ENCODE measurements around the gene FMN1.
"Not testable (repeated sequence)": the region's sequence is repeated elsewhere in the genome, so short reads cannot be mapped to it uniquely, and the experiment has no call there.

FMN1 gene

DNA sequence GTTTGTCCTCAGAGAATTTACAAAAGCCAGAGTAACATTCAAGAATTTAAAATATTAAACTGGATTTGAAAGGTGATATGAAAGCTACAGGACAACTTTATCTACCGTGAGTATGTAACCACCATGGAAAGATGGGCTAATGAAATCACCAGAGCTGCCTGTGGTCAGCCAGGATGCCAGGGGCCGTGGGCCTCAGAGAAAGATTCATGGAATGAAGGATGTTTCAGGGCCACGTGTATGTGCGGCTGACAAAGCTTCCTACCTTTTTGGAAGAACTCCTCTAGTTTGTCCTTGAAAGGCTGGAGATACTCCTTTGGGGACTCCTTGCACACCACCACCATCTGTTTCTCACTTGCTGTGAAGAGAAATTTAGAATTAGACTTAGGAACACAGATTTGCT is 337.8 kb downstream of the FMN1 start:
- DNase-seq (ENCODE audit: low read depth), result no peak

- DNase-seq (ENCODE audit: low read depth), result no peak
Observed at GRCh38 chr15:32855942-32856341, 338.6 kb downstream of the FMN1 start.

- no peak for DNase-seq (ENCODE audit: low read depth)
Observed at GRCh38 chr15:32853592-32853991, 340.9 kb downstream of the FMN1 start.

GRCh38 chr15:32852771-32853170 is 341.7 kb downstream of the FMN1 start:
- DNase-seq (ENCODE audit: low read depth), result no peak

DNA sequence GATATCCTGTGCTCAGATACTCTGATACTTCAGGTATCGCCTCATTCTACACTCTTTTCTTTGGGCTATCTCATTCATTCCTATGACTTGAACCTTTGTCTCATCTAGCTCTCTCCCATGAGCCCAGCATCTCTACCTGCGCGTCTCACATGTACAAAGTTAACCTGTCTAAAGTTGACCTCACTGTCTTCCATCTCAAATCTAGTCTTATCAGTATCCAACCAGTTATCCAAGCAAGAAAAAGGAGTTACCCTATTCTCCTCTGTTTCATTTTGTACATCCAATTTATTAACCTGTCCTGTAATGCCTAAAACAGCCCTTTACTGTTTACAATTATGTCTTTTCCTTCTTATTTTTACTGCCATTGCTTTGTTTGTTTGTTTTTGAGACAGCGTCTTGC is 342.5 kb downstream of the FMN1 start:
- no peak for DNase-seq (ENCODE audit: low read depth)

DNA sequence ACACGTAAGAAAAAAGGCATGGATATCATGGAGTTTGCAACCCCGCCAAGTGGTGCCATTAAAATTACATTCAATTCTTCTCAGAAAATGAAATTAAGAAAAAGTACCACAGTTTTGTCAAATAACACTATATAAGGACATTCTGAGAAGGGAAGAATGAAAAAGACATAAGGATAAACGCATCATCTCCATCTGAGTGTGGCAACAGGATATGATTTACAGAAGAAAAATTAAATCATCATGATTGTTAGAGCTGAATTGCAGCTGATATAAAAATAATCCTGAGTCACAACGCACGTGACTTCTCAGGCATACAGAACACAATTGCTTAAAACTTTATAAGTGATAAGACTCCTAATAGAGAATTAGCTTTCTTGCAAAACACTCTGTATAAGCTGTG is 342.9 kb downstream of the FMN1 start:
- no peak for DNase-seq (ENCODE audit: low read depth)

DNA sequence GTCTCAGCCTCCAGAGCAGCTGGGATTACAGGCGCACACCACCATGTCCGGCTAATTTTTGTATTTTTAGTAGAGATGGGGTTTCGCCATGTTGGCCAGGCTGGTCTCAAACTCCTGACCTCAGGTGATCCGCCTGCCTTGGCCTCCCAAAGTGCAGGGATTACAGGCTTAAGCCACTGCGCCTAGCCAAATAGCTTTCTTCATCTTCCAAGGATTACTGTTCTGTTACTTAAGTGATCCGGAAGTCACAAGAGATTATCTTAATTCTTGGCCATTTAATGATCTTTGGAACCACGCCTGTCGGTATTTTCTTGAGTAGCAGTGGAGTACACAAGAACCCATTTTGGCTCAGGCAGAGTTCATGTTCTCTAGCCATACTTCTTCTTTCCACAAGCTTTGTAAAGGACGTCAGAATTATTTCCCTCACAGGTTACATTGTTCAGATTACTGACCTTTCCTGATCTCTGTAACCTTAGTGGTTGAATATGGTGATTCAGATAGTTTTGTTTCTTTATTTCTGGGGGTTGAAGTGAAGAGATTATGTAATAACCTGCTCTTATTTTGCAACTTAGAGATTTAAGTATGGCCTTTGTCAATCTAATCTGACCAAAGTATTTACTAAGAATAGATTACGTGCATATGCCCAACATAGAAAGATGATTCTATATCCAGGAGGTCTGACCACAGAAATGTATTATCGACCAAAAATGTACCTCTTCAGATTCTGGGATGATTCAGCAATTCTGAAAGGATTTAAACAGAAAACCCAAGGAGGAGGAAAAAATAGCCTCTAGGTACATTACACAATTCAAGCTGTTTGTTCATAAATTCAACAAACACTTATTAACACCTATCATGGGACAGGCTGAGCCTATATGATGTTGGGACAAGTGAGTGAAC is 344.5 kb downstream of the FMN1 start:
- no peak for DNase-seq (ENCODE audit: low read depth)

DNA sequence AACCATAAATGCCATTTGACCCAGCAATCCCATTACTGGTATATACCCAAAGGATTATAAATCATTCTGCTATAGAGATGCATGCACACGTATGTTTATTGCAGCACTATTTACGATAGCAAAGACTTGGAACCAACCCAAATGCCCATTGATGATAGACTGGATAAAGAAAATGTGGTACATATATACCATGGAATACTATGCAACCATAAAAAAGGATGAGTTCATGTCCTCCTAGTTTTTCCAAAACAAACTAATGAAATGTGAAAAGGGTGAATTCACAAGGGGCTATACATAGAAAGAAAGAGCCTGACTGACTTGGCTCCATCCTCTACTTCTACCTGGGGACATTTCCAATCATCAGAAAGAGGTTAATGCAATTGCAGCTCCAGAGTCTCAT is 347.8 kb downstream of the FMN1 start:
- not testable (repeated sequence) for DNase-seq (ENCODE audit: low read depth)

DNA sequence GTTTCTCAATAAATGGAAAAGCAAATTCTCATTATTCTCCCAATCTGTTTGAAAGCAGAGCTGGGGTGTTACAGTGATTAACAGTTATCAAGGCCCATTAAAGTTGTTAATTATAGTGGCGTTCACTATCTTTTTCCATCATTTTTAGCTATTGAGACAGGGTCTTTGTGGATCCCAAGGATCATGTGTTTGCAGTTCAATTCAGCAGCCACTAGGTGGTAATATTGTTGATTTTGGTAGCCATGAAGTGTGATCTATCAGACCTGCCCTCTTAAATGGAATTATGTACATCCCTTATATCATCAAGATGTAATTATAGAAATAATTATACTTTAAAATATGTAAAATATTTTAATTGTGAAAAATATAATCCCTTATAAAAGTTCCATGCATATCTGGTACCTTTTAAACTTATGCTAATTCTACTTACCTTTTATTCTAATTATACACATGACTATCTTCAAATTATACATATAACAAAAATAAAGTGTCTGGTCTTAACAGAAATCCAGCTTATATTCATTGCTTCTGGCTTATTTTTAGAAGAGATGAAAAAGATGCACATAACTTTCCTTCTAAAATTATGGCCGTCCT is 350.3 kb downstream of the FMN1 start:
- DNase-seq (ENCODE audit: low read depth), result no peak

DNA sequence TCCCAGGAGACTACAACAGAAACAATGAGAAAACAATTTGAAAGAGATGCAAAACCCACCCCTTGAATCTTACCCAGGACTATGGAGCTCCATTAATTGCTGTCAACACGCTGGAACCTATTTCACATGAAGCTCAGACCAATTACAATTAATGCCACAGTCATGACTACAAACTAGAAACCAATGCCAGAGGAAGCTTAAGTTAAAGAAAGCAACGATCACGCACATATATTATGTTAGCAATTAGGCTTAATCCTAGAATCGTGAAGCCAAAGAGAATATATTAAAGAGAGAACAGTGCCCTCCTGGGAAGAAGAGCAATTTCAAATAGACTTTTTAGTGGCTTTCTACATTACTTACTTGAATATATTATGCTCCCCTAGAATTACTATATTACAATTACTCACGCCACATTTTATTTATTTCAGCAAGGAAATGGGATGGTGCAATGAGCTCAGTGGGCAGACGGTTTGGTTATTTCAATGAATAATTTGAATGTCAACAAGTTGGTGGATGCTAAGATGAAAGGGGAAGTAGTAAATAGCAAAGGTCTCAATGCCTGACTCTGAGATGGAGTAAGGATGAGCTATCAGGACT is 351.2 kb downstream of the FMN1 start:
- no peak for DNase-seq (ENCODE audit: low read depth)

DNA sequence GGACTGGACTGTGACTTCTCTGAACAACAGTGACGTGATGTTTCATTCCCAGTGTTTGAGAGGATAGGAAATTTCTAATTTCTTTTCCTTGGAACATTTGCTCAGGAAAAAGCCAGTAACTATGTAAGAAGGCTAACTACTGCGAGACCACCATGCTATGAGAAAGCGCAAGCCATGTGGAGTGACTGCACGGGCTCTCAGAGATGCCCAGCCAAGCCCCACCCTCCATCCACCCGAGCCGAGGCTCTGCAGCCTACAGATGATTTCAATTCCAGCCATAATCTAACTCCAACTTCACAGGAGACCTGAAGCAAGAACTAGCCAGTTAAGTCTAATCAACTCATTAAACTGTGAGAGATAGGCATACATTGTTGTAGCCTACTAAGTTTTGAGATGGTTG is 352.4 kb downstream of the FMN1 start:
- no peak for DNase-seq (ENCODE audit: low read depth)

DNA sequence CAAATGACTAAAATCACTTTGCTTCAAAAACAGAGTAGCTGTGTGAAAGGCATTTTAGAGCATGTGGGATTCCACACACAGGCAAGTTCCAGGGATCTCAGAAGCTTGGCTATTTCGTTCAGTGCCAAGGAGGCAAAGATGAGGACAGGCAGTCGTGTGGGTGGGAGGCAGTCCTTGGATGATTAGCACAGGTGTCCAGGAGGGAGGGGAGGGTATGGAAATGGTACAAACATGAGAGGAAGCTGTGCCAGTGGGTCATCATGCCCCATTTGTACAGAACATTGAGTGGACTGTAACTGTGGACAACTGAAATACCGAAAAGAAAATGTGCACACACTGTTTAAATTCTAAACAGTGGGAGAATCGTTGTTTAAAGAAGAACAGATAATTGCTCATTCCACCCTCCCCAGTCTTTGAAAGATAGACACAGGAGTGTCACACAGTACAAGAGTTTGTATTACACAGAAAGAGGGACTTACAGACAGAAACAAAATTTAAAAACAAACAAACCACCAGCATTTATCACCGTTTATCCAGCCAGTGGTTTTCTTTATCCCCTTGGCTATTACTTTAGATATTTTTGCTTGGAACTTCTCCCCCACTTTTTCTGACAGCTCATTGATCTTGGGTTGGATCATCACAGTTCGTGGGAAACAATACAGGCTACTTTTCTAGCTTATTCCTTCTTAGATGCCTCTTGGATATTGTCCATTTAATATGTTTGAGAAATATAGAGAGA is 353.8 kb downstream of the FMN1 start:
- no peak for DNase-seq (ENCODE audit: low read depth)

- DNase-seq (ENCODE audit: low read depth), result no peak
Observed at GRCh38 chr15:32838820-32839219, 355.7 kb downstream of the FMN1 start.

- no peak for DNase-seq (ENCODE audit: low read depth)
Observed at GRCh38 chr15:32838338-32838737, 356.2 kb downstream of the FMN1 start.

GRCh38 chr15:32837935-32838334 is 356.6 kb downstream of the FMN1 start:
- no peak for DNase-seq (ENCODE audit: low read depth)

GRCh38 chr15:32834156-32834555 is 360.4 kb downstream of the FMN1 start:
- DNase-seq (ENCODE audit: low read depth), result no peak

GRCh38 chr15:32833379-32833821 is 361.1 kb downstream of the FMN1 start:
- no peak for DNase-seq (ENCODE audit: low read depth)

GRCh38 chr15:32831485-32831884 is 363.0 kb downstream of the FMN1 start:
- no peak for DNase-seq (ENCODE audit: low read depth)

DNA sequence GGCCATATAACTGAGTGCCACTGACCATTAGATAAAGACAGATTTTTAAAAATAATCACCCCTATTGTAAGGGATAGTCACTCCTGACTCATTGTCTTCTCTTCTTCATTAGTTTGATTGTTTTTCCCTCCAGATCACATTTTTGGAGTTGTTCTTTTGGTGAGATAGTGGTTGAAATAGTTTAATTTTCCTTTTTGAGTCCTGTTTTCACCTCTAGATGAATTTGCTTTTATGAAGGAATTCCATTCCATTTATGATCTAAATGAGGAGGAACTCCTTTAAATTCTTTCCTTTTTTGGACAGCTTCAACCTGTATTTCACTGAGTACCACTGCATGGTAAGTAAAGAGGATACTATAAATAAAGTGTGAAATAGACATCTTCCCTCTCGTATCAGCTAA is 364.3 kb downstream of the FMN1 start:
- DNase-seq (ENCODE audit: low read depth), result no peak

GRCh38 chr15:32829436-32829835 is 365.1 kb downstream of the FMN1 start:
- DNase-seq (ENCODE audit: low read depth), result no peak

DNA sequence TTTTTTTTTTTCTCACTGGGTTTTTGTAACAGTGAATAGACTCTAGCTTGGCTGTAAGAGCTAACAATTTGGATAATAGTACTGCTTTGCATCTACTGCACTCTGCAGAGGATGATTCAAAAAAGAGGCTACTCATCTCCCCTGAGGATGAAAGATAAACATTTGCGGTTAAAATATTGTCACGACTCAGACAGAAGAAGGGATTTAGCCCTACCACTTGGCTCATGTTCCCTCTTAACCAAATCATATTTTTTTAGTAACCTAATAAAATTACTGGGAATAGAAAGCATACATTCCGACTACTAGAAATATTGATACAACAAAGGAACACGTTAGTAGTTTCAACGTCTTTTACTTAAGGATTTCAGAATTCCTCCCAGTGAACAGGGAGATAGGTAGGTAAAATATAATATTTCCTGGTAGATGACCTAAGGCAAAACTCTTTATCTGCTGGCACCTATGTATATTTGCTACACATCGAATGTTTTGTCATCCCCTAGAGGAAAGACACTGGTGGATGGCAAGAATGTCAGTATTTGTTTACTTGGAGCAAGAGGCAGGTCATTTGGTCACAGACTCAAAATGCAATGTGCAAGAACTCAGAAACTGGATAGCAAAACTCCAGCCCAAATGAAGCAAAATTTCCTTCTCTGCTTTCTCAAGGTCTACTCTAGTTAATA is 365.9 kb downstream of the FMN1 start:
- no peak for DNase-seq (ENCODE audit: low read depth)

GRCh38 chr15:32826685-32827084 is 367.8 kb downstream of the FMN1 start:
- no peak for DNase-seq (ENCODE audit: low read depth)
